ENCODE data around the gene STARD10. TPM values are rescaled to one million over a fixed set of nuclear protein-coding genes. Genes with fewer than 3 reads are reported as not detected.

Gene STARD10
- total and polyA plus RNA-seq, 2 of the 8 experiments (the other 6 are each of a cell fraction or from before 2014, with no cell fraction given): 23.7 to 35.7 TPM

DNA sequence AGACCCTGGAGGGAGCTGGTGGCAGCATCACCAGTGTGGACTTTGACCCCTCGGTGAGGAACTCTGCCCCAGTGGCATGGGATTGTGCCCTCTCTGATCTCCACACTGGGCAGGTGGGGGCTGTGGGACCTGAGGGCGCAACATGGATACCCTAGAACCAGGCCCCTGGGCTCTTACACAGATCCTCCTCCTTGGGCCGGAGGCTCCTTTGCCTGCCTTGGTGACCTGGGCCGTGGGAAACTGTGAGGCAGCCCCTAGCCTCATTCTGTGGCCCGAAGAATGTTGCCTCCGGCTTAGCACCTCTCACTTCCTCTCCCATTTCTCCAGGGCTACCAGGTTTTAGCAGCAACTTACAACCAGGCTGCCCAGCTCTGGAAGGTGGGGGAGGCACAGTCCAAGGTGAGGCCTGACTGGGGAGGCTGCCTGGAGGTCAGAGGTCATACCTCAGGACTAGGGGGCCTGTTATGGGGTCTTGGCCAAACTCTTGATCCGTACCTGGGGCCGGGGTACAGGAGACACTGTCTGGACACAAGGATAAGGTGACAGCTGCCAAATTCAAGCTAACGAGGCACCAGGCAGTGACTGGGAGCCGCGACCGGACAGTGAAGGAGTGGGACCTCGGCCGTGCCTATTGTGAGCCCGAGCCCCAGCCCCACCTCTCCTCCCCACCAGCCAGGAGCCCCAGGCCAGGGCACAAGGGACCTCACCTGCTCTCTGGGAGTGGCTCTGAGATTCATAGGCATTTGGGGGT is 32.5 kb upstream of the STARD10 start (continued):
- TF ChIP-seq CBX5 (IDR thresholded peaks at IDR 0.05; ENCODE audit: low read depth, low read length): no peak
- TF ChIP-seq GABPA (IDR thresholded peaks at IDR 0.05; ENCODE audit: borderline replicate concordance, insufficient read depth, low read length): no peak
- TF ChIP-seq CTBP2 (IDR thresholded peaks at IDR 0.05; ENCODE audit: borderline replicate concordance, insufficient read depth, insufficient read length, low read length): no peak
- TF ChIP-seq TAF1 (IDR thresholded peaks at IDR 0.05; ENCODE audit: low read depth, low read length): no peak
- TF ChIP-seq TBP (IDR thresholded peaks at IDR 0.05; ENCODE audit: low read depth, low read length): no peak
- TF ChIP-seq CREB1 (IDR thresholded peaks at IDR 0.05): no peak
- TF ChIP-seq MAFK (IDR thresholded peaks at IDR 0.05; ENCODE audit: low read depth, low read length): no peak

Data from H1 (cell line).